Measurements from ENCODE around the gene FBXO41. TPM values are rescaled to one million over a fixed set of nuclear protein-coding genes. Genes with fewer than 3 reads are reported as not detected.
A peak's percentile ranks its signal among the peaks of the same experiment; 100 is the strongest.

The FBXO41 gene
- total and polyA plus RNA-seq, 10 of the 15 experiments (the other 5 are each of a cell fraction or from before 2014, with no cell fraction given): 1.9 to 38.9 (median 11.3) TPM

DNA sequence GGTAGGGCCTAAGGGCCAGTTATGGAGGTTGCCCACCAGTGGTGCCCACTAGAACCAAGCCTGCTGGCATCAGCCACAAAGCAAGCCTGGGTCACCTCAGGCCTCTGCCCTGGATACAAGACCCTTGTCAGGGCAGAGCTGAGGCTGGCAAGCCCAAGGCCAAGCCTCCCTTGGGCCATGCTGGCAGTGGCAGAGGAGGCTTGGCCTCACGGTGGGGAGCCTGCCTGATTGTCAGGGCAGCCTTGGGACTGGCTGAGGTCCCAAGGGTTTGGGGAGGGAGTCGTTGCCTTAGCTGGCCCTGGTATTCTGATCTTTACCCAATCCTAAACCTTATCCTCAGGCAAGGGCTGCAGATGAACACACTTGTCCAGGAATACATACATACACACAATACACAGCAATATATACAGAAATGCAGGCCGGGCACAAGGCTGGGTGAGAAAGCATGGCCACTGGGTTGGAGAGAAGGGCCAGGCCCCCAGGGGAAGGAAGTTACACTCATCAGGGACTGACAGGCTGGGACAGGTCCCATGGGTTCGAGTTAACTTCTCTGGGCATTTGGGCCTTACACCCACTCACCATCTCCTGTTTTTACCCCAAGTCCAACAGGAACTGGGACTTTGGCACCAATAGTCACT lies 29.2 kb downstream of the FBXO41 start:
- Histone ChIP-seq H3K79me2 (ENCODE audit: control insufficient read depth, insufficient read depth, low read length) (no peaks in the 10 kb centered on the region), H3K27ac (ENCODE audit: control insufficient read depth, insufficient read depth) (no peak overlapping the region), H3K9me3 (replicated peaks; ENCODE audit: control insufficient read depth, insufficient read depth, low read length) (no peaks in the 10 kb centered on the region), H3K4me3 (no peak overlapping the region), H3K36me3 (ENCODE audit: control insufficient read depth in 2 of 2, insufficient read depth in 2 of 2, low read length in 1 of 2) (peaks cover 29 to 38% of the 10 kb centered on the region in 2 experiments), H3K4me2 (ENCODE audit: control insufficient read depth, insufficient read depth) (no peak overlapping the region), H3K4me1 (ENCODE audit: control insufficient read depth, insufficient read depth, low read length) (no peaks in the 10 kb centered on the region), H3K27me3 (replicated peaks in 1 of 2; ENCODE audit: control insufficient read depth in 2 of 2, insufficient read depth in 2 of 2, low read length in 1 of 2) (no peaks in the 10 kb centered on the region), H3K9ac (ENCODE audit: control insufficient read depth, insufficient read depth, low read length) (no peak overlapping the region), H4K20me1 (ENCODE audit: control insufficient read depth, insufficient read depth) (no peaks in the 10 kb centered on the region), H2AFZ (ENCODE audit: control insufficient read depth, low read depth, low read length) (no peak overlapping the region)
- WGBS (ENCODE audit: insufficient coverage, insufficient replicate concordance, low lambda C conversion rate, missing lambda C conversion rate): 27% methylated on average over 4 of the region's 4 CpGs
- intact Hi-C loops (cut with micrococcal nuclease; ENCODE audit: unreplicated experiment): no loop called here
- ATAC-seq: peak; percentile 9; the same call in 2 of the 3 replicates
- ChIA-PET RAD21 (ENCODE audit: unreplicated experiment) (no interaction called here), POLR2A (no interaction called here), CTCF (no interaction called here), SMC1A (ENCODE audit: uncharacterized antibody, unreplicated experiment) (no interaction called here)
- no peak for FAIRE-seq
- in situ Hi-C loops (cut with MboI): no loop called here
- no TSS peak for BruUV-seq (replicated peaks)
- no peak for DNase-seq (ENCODE audit: low read depth, low spot score)
- TF ChIP-seq PML (IDR thresholded peaks at IDR 0.05; ENCODE audit: low read length) (0 out of 2 replicates have a peak, but pooled peaks have one; percentile 13), NFYB (IDR thresholded peaks at IDR 0.05; ENCODE audit: insufficient read depth, low read depth, low read length) (no peak), POLR2AphosphoS2 (IDR thresholded peaks at IDR 0.05; ENCODE audit: low read depth, low read length) (no peak), SREBF2 (IDR thresholded peaks at IDR 0.05; ENCODE audit: low read length) (no peak), HDAC2 (IDR thresholded peaks at IDR 0.05) (no peak), MEF2A (IDR thresholded peaks at IDR 0.05; ENCODE audit: insufficient read depth, low read depth, low read length) (no peak), TARDBP (IDR thresholded peaks at IDR 0.05; ENCODE audit: borderline replicate concordance) (no peak), ZNF207 (IDR thresholded peaks at IDR 0.05; ENCODE audit: borderline replicate concordance) (no peak), SMC3 (IDR thresholded peaks at IDR 0.05; ENCODE audit: borderline replicate concordance, low read length) (no peak), TCF7 (IDR thresholded peaks at IDR 0.05; ENCODE audit: borderline replicate concordance) (no peak), ELK1 (IDR thresholded peaks at IDR 0.05; ENCODE audit: low read depth, low read length) (no peak), POLR2AphosphoS5 (IDR thresholded peaks at IDR 0.05; ENCODE audit: low read length) (peak; percentile 39; the same call in 1 of the 2 replicates), ZNF622 (IDR thresholded peaks at IDR 0.05) (no peak), CUX1 (IDR thresholded peaks at IDR 0.05; ENCODE audit: insufficient replicate concordance, low read depth, low read length) (no peak)
- TF ChIP-seq, protein P1, sequence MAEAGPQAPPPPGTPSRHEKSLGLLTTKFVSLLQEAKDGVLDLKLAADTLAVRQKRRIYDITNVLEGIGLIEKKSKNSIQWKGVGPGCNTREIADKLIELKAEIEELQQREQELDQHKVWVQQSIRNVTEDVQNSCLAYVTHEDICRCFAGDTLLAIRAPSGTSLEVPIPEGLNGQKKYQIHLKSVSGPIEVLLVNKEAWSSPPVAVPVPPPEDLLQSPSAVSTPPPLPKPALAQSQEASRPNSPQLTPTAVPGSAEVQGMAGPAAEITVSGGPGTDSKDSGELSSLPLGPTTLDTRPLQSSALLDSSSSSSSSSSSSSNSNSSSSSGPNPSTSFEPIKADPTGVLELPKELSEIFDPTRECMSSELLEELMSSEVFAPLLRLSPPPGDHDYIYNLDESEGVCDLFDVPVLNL (IDR thresholded peaks at IDR 0.05; ENCODE audit: low read depth, low read length): no peak

All from GM12878 (cell line).